Measurements from ENCODE around the gene SPOCK2. TPM values are rescaled to one million over a fixed set of nuclear protein-coding genes. Genes with fewer than 3 reads are reported as not detected.

Gene SPOCK2
- total and polyA plus RNA-seq, 10 of the 15 experiments (the other 5 are each of a cell fraction or from before 2014, with no cell fraction given): 0.02 to 1.5 (median 0.58) TPM

DNA sequence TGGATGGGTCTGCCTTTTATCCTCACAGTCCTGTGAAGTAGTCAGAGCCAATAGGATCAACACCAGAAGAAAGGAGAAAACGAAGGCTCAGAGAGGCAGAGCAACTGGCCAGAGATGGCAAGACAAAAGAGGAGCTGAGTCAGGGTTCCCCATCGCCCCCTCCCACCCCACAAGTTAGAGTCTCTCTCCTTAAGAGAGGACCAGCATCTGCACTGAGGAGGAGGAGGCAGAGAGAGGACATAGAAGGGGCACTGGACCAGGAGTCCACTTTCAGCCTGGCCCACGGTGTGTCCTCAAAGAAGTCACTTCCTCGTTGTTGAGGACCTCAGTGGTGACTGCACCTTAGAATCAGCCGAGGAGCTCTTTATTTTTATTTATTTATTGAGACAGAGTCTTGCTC is 11.6 kb downstream of the SPOCK2 start:
- no TSS peak for BruUV-seq (replicated peaks)
- Histone ChIP-seq H3K27ac (ENCODE audit: control insufficient read depth, insufficient read depth) (no peak overlapping the region), H3K4me2 (ENCODE audit: control insufficient read depth, insufficient read depth) (no peak overlapping the region), H3K4me1 (ENCODE audit: control insufficient read depth, insufficient read depth, low read length) (peaks cover 21% of the 10 kb centered on the region), H4K20me1 (ENCODE audit: control insufficient read depth, insufficient read depth) (no peaks in the 10 kb centered on the region), H3K9me3 (replicated peaks; ENCODE audit: control insufficient read depth, insufficient read depth, low read length) (no peaks in the 10 kb centered on the region), H3K36me3 (ENCODE audit: control insufficient read depth in 2 of 2, insufficient read depth in 2 of 2, low read length in 1 of 2) (no peaks in the 10 kb centered on the region), H3K4me3 (no peak overlapping the region), H3K9ac (ENCODE audit: control insufficient read depth, insufficient read depth, low read length) (no peak overlapping the region), H3K79me2 (ENCODE audit: control insufficient read depth, insufficient read depth, low read length) (no peaks in the 10 kb centered on the region), H2AFZ (ENCODE audit: control insufficient read depth, low read depth, low read length) (no peak overlapping the region), H3K27me3 (replicated peaks in 1 of 2; ENCODE audit: control insufficient read depth in 2 of 2, insufficient read depth in 2 of 2, low read length in 1 of 2) (no peaks in the 10 kb centered on the region)
- RAD21 ChIA-PET (ENCODE audit: unreplicated experiment): interaction anchor here (0.8 to 1.7 kb wide), 4 partner anchors 17 to 147 kb away, joined by 3 to 8 read pairs (median 4); no protein-coding TSS in a partner anchor
- CTCF ChIA-PET: interaction anchor here (1.6 to 2.5 kb wide), 2 partner anchors 19 to 28 kb away, joined by 4 to 16 read pairs; no protein-coding TSS in a partner anchor
- no peak for ATAC-seq
- intact Hi-C loops (cut with micrococcal nuclease; ENCODE audit: unreplicated experiment) (no loop called here), in situ Hi-C loops (cut with MboI) (no loop called here)
- FAIRE-seq: no peak
- 12% methylated on average over 5 of the region's 5 CpGs for WGBS (ENCODE audit: insufficient coverage, insufficient replicate concordance, low lambda C conversion rate, missing lambda C conversion rate)
- SMC1A ChIA-PET (ENCODE audit: uncharacterized antibody, unreplicated experiment): interaction anchor here (0.6 to 0.8 kb wide), 2 partner anchors 18 to 760 kb away, joined by 3 read pairs; no protein-coding TSS in a partner anchor
- no peak for TF ChIP-seq CBX3 (IDR thresholded peaks at IDR 0.05; ENCODE audit: borderline replicate concordance, low read depth)
- TF ChIP-seq CEBPB (IDR thresholded peaks at IDR 0.05; ENCODE audit: borderline replicate concordance in 1 of 2, low read depth in 2 of 2, low read length in 2 of 2): no peak
- TF ChIP-seq NFYA (IDR thresholded peaks at IDR 0.05; ENCODE audit: borderline replicate concordance, low read depth, low read length): no peak
- no peak for TF ChIP-seq YY1 (IDR thresholded peaks at IDR 0.05; ENCODE audit: low read depth, low read length)
- TF ChIP-seq, protein P1, sequence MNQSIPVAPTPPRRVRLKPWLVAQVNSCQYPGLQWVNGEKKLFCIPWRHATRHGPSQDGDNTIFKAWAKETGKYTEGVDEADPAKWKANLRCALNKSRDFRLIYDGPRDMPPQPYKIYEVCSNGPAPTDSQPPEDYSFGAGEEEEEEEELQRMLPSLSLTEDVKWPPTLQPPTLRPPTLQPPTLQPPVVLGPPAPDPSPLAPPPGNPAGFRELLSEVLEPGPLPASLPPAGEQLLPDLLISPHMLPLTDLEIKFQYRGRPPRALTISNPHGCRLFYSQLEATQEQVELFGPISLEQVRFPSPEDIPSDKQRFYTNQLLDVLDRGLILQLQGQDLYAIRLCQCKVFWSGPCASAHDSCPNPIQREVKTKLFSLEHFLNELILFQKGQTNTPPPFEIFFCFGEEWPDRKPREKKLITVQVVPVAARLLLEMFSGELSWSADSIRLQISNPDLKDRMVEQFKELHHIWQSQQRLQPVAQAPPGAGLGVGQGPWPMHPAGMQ (IDR thresholded peaks at IDR 0.05; ENCODE audit: borderline replicate concordance): no peak
- TF ChIP-seq BRCA1 (IDR thresholded peaks at IDR 0.05; ENCODE audit: low read depth, low read length): no peak
- DNase-seq (ENCODE audit: low read depth, low spot score): no peak
- POLR2A ChIA-PET: interaction anchor here (0.6 kb wide), 1 partner anchor 14 kb away, joined by 3 read pairs; no protein-coding TSS in a partner anchor

Measured in GM12878 (cell line).